Measurements from ENCODE around the gene RRAS. TPM values are rescaled to one million over a fixed set of nuclear protein-coding genes. Genes with fewer than 3 reads are reported as not detected.
A peak's percentile ranks its signal among the peaks of the same experiment; 100 is the strongest.

The RRAS gene
- total RNA-seq, 1 donor, result 8.7 TPM

GRCh38 chr19:49680421-49681351, 40.7 kb upstream of the RRAS start:
- Histone ChIP-seq H3K4me1 (ENCODE audit: insufficient read depth, low read length) (peaks cover 39% of the 10 kb centered on the region), H3K9me3 (ENCODE audit: low read depth, low read length) (no peaks in the 10 kb centered on the region), H3K4me3 (ENCODE audit: low read length) (no peak overlapping the region), H3K27me3 (ENCODE audit: insufficient read depth, low read length) (no peaks in the 10 kb centered on the region)

DNA sequence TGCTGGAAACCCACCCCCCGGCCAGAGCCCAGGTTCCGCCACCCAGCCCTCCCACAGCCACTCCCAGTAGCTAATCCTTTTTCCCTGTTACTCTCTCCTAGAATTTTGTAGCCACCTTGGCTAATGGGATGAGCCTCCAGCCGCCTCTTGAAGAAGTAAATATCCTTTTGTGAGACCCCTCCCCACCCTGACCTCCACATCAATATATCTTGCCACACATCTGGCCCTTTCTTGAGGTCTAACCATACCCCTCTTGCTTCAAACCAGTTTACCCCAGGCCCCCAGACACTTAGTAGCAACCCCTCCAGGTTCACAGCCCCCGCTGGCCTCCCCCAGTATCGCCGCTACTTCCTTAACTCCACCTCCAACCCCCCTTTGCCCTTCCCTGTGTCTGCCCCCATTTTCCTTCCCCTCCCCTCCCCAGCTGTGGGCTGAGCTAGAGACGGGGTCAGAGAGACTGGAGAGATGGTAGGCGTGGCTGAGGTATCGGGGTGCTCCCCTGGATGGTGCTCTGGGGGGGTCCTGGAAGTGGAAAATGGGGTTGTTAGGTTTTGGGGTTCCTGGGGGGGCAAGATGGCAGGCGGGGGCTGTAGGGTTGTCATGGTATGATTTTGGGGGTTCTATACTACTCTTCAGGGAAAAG, 39.9 kb upstream of the RRAS start:
- H3K4me3 ChIP-seq (ENCODE audit: low read length), result no peak overlapping the region
- no peaks in the 10 kb centered on the region for H3K27me3 ChIP-seq (ENCODE audit: insufficient read depth, low read length)
- peaks cover 43% of the 10 kb centered on the region for H3K4me1 ChIP-seq (ENCODE audit: insufficient read depth, low read length)
- no peaks in the 10 kb centered on the region for H3K9me3 ChIP-seq (ENCODE audit: low read depth, low read length)

DNA sequence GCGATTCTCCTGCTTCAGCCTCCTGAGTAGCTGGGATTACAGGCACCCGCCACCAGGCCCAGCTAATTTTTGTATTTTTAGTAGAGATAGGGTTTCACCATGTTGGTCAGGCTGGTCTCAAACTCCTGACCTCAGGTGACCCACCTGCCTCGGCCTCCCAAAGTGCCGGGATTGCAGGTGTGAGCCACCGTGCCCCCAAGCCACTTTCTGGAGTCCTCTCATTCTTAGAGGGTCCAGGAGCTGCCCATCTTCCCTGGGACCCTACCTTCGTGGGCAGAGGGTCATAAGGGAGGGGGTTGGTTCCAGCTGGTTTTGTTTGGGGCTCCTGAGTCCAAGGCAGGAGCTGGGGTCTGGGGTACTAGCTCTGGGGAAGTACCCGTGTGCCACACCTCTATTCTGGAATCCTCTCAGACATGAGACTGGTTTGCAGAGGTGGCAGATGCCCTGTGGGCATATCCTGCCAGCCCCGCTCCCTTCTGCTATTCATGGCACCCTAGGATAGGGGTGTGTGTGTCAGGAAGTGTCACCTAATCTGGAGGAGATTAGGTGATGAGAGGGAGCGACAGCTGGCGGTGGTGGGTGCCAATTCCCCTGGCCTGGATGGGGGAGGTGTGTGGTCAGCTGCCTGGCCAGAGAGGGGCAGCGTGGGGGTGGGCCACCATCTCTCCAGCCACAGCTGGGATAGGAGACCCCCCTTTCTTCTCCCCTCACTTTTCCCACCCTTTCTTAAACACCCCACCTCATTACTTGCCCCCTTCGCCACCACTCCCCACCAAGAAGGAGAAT, 39.2 kb upstream of the RRAS start:
- no peaks in the 10 kb centered on the region for H3K9me3 ChIP-seq (ENCODE audit: low read depth, low read length)
- H3K27me3 ChIP-seq (ENCODE audit: insufficient read depth, low read length), result no peaks in the 10 kb centered on the region
- no peak overlapping the region for H3K4me3 ChIP-seq (ENCODE audit: low read length)
- H3K4me1 ChIP-seq (ENCODE audit: insufficient read depth, low read length), result peaks cover 43% of the 10 kb centered on the region

GRCh38 chr19:49677901-49678674, 38.1 kb upstream of the RRAS start:
- Histone ChIP-seq H3K9me3 (ENCODE audit: low read depth, low read length) (no peaks in the 10 kb centered on the region), H3K4me1 (ENCODE audit: insufficient read depth, low read length) (peaks cover 43% of the 10 kb centered on the region), H3K27me3 (ENCODE audit: insufficient read depth, low read length) (no peaks in the 10 kb centered on the region), H3K4me3 (ENCODE audit: low read length) (peak overlapping the region; percentile 91)

GRCh38 chr19:49677231-49677900, 37.4 kb upstream of the RRAS start, which contains the start of gene PRMT1:
TSS of gene PRMT1 (plus strand) at chr19:49677271. CDS start at chr19:49677281, 10 bp downstream.
- H3K4me3 ChIP-seq (ENCODE audit: low read length), result peak within 1 kb of the TSS; percentile 91
- H3K27me3 ChIP-seq (ENCODE audit: insufficient read depth, low read length), result no peaks in the 10 kb centered on the region
- H3K9me3 ChIP-seq (ENCODE audit: low read depth, low read length), result no peaks in the 10 kb centered on the region
- H3K4me1 ChIP-seq (ENCODE audit: insufficient read depth, low read length), result peaks cover 43% of the 10 kb centered on the region

GRCh38 chr19:49676784-49677230, 36.9 kb upstream of the RRAS start:
- H3K4me1 ChIP-seq (ENCODE audit: insufficient read depth, low read length), result peaks cover 48% of the 10 kb centered on the region
- peak overlapping the region; percentile 91 for H3K4me3 ChIP-seq (ENCODE audit: low read length)
- no peaks in the 10 kb centered on the region for H3K9me3 ChIP-seq (ENCODE audit: low read depth, low read length)
- no peaks in the 10 kb centered on the region for H3K27me3 ChIP-seq (ENCODE audit: insufficient read depth, low read length)

DNA sequence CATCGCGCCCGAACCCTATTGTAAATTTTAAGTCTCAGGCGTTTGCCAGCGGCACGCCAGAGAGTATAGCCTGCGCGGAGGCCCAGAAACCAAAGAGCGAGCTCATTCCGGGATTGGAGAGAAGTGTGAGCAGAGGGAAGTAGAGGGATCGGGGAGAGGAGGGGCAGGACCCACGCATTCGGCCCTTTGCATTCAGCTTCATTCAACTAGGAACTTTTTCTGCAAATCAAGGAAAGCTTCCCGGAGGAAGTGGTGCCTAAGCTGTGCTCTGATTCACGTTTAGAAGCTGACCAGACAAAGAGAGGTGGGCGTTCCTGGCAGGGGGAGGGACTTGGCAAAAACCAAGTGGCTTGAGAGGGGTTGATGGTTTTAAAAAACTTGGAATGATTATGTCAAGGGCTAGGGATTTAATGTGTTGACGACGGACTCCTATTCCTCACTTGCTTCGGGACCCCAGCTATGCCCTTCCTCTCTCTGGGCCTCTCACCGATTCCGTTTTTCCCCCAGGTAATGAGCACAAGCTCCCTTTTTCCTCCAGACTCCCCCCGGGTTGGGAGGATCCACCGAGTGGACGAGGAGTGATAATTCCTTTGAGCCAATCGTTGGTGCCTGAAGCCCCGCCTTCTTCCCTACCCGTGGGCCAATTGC, 36.3 kb upstream of the RRAS start:
- Histone ChIP-seq H3K4me3 (ENCODE audit: low read length) (peak overlapping the region; percentile 91), H3K27me3 (ENCODE audit: insufficient read depth, low read length) (no peaks in the 10 kb centered on the region), H3K4me1 (ENCODE audit: insufficient read depth, low read length) (peaks cover 48% of the 10 kb centered on the region), H3K9me3 (ENCODE audit: low read depth, low read length) (no peaks in the 10 kb centered on the region)

DNA sequence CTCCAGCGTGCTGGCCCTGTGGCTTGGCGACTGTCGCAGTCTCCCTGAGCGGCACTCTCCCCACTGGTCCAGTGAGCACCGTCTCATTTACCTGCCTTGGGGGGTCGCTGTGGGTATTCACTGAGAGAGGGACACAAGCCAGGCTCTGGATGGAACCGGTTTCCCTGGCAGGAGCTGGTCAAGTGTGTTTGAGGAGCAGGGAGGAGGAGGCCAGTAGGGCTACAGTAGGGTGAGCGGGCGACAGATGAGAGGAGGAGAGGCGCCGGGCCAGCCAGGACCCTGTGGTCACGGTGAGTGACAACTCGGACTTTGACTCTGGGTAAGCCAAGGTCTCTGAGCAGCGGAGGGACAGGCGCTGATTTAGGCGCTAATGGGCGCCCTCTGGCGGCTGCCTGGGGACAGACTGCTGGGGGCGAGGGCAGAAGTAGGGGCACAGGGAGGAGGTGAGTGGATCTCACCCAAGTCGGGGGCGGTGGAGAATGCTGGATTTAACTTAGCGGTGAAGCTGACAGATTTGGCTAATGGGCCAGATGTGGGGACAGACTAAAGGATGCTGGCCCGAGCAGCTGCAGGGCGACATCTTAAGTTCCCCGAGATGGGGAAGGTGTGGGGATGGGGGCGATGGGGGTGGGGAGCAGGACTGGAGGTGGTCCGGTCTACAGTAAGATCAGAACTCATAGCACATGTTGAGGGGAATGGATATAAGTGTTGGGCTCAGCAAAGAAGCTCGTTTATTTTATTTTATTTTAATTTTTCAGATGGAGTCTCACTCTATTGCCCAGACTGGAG, 32.4 kb upstream of the RRAS start:
- Histone ChIP-seq H3K27me3 (ENCODE audit: insufficient read depth, low read length) (no peaks in the 10 kb centered on the region), H3K4me3 (ENCODE audit: low read length) (no peak overlapping the region), H3K9me3 (ENCODE audit: low read depth, low read length) (no peaks in the 10 kb centered on the region), H3K4me1 (ENCODE audit: insufficient read depth, low read length) (peaks cover 15% of the 10 kb centered on the region)

DNA sequence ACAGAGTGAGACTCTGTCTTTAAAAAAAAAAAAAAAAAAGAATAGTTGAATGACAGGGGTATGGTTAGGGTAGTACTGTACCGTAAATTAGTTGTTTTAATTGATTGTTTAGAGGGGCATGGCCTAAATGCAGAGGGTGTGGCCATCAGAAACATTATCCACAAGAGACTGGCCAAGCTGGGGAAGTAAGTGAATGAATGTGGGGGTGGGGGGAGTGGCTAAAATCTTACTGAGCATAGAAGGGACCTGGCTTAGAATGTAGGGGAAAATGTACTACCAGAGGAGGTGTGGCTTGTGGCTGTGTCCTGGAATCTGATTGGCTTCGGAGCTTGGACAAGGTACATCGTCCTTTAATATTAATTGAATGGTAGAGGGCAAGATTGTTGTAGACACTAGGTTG, 29.6 kb upstream of the RRAS start:
- no peaks in the 10 kb centered on the region for H3K9me3 ChIP-seq (ENCODE audit: low read depth, low read length)
- no peaks in the 10 kb centered on the region for H3K27me3 ChIP-seq (ENCODE audit: insufficient read depth, low read length)
- no peak overlapping the region for H3K4me3 ChIP-seq (ENCODE audit: low read length)
- peaks cover 13% of the 10 kb centered on the region for H3K4me1 ChIP-seq (ENCODE audit: insufficient read depth, low read length)

DNA sequence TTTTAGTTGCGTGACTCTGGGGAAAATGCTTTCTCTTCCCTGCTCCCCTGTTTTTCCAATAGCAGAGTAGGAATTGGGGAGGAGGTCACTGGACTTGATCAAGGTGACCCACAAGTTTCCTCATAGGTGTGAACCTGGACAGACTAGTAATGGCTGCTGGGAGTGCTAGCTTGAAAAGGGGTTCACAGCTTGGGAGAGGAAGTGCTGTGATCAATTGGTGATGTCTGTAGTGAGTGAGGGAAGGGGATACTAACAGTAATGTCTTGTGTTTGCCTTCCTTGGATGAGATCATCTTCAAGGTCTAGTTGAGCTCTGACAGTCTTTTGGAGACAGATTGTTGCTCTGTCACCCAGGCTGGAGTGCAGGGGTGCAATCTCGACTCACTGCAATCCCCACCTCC, 27.5 kb upstream of the RRAS start:
- no peaks in the 10 kb centered on the region for H3K27me3 ChIP-seq (ENCODE audit: insufficient read depth, low read length)
- no peak overlapping the region for H3K4me3 ChIP-seq (ENCODE audit: low read length)
- H3K9me3 ChIP-seq (ENCODE audit: low read depth, low read length), result no peaks in the 10 kb centered on the region
- peaks cover 28% of the 10 kb centered on the region for H3K4me1 ChIP-seq (ENCODE audit: insufficient read depth, low read length)

DNA sequence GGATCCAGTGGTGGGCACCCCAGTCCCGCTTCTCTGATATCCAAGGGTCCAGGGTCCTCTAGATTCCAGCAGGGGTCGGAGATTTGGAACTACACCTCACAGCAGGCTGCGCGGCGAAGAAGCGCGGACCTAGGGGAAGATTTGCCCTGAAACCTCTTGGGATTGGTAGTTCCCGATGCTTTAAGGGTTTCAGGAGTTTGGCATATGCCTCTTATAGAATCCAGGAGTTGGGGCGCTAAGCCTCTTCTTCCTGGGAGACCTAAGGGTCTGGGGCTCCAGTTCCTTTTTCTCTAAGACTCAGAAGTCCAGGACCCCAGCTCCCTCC, 26.1 kb upstream of the RRAS start:
- H3K4me1 ChIP-seq (ENCODE audit: insufficient read depth, low read length), result peaks cover 23% of the 10 kb centered on the region
- H3K4me3 ChIP-seq (ENCODE audit: low read length), result peak overlapping the region; percentile 93
- H3K9me3 ChIP-seq (ENCODE audit: low read depth, low read length), result no peaks in the 10 kb centered on the region

GRCh38 chr19:49665351-49666119, 25.6 kb upstream of the RRAS start, which contains the start of the genes BCL2L12 and IRF3:
TSS of gene BCL2L12 (plus strand) at chr19:49665933. CDS start at chr19:49666693, 760 bp downstream.
TSS of gene IRF3 (minus strand) at chr19:49665857. CDS start at chr19:49664838, 1,019 bp downstream.
- Histone ChIP-seq H3K9me3 (ENCODE audit: low read depth, low read length) (no peaks in the 10 kb centered on the region), H3K4me1 (ENCODE audit: insufficient read depth, low read length) (peaks cover 23% of the 10 kb centered on the region), H3K27me3 (ENCODE audit: insufficient read depth, low read length) (no peaks in the 10 kb centered on the region), H3K4me3 (ENCODE audit: low read length) (peak within 1 kb of the TSS; percentile 93)

More for the DNA sequence above, 26.1 kb upstream of the RRAS start:
- H3K27me3 ChIP-seq (ENCODE audit: insufficient read depth, low read length), result no peaks in the 10 kb centered on the region
